HepG2 (cell line): Measurements from ENCODE around the gene C2orf81. TPM values are rescaled to one million over a fixed set of nuclear protein-coding genes. Genes with fewer than 3 reads are reported as not detected.

ENCODE experiments used
- GTF2F1 ChIP-seq: fragments of 150-350 bp; IDR thresholded peaks from 2 replicates; pipeline ENCODE4 v1.6.1; 2014; ENCODE audit warnings: low read length
- HCFC1 ChIP-seq: fragments of 150-350 bp; IDR thresholded peaks from 2 replicates; pipeline ENCODE4 v1.6.1; 2014; ENCODE audit warnings: low read depth, low read length
- KMT2B ChIP-seq: IDR thresholded peaks from 2 replicates; pipeline ENCODE4 v1.6.1; 2016; ENCODE audit warnings: missing genetic modification reagents, missing compliant biosample characterization
- MED1 ChIP-seq: sonication (generic); formaldehyde crosslinking; IDR thresholded peaks from 2 replicates; pipeline ENCODE4 v1.4.0; 2020; ENCODE audit warnings: missing genetic modification reagents
- MIER3 ChIP-seq: IDR thresholded peaks from 2 replicates; pipeline ENCODE4 v1.6.1; 2016; ENCODE audit warnings: missing compliant biosample characterization, borderline replicate concordance
- NFYC ChIP-seq: IDR thresholded peaks from 2 replicates; pipeline ENCODE4 v1.6.1; 2016; ENCODE audit warnings: missing genetic modification reagents, missing compliant biosample characterization
- SIN3A ChIP-seq: IDR thresholded peaks from 2 replicates; pipeline ENCODE4 v1.6.1; 2011; ENCODE audit warnings: low read depth, mild to moderate bottlenecking, control low read depth, low read length, borderline replicate concordance
- U2AF2 ChIP-seq: fragments of 200-400 bp; formaldehyde crosslinking; IDR thresholded peaks from 2 replicates; pipeline ENCODE4 v1.6.1; 2017; ENCODE audit warnings: low read depth, mild to moderate bottlenecking, low read length
- ZNF318 ChIP-seq: sonication (generic); formaldehyde crosslinking; IDR thresholded peaks from 2 replicates; pipeline ENCODE4 v1.4.0; 2020; ENCODE audit warnings: mild to moderate bottlenecking, missing genetic modification reagents
- ZNF383 ChIP-seq: sonication (generic); formaldehyde crosslinking; IDR thresholded peaks from 2 replicates; pipeline ENCODE4 v1.4.0; 2020; ENCODE audit warnings: missing genetic modification reagents, mild to moderate bottlenecking, borderline replicate concordance
- ZNF546 ChIP-seq: sonication (generic); formaldehyde crosslinking; conservative IDR thresholded peaks from 2 replicates; pipeline ENCODE4 v1.8.1; 2023; ENCODE audit warnings: mild to moderate bottlenecking, missing genetic modification reagents
- ZNF558 ChIP-seq: sonication (generic); formaldehyde crosslinking; IDR thresholded peaks from 2 replicates; pipeline ENCODE4 v1.9.0; 2022; ENCODE audit warnings: mild to moderate bottlenecking, missing genetic modification reagents, borderline replicate concordance
- ZNF576 ChIP-seq: sonication (generic); formaldehyde crosslinking; IDR thresholded peaks from 2 replicates; pipeline ENCODE4 v1.4.0; 2020; ENCODE audit warnings: mild to moderate bottlenecking, missing genetic modification reagents
- ZNF850 ChIP-seq: sonication (generic); formaldehyde crosslinking; conservative IDR thresholded peaks from 2 replicates; pipeline ENCODE4 v1.9.0; 2021; ENCODE audit warnings: mild to moderate bottlenecking, missing genetic modification reagents
- polyA plus RNA-seq, 8 experiments: library from polyadenylated mRNA; depleted of rRNA in 3 of 8; stranded (reverse) in 7 of 8; unstranded in 1 of 8; fragments of >200 nt; fragmentation: Illumina TruSeq in 4 of 8; extraction: Trizol in 4 of 8; gene quantifications; 2 replicates each; pipeline versions ENCODE4 v1.2.1 to v1.2.3, GENCODE V29; 2011 to 2016; ENCODE audit warnings: low read depth in 4 of 8, missing spikeins in 1 of 8, mixed read lengths in 1 of 8; ENCODE audit not compliant: insufficient read depth in 1 of 8
- total RNA-seq, 5 experiments: library from RNA; depleted of rRNA; stranded (reverse); fragments of >200 nt; fragmentation: Illumina TruSeq; extraction: Trizol; gene quantifications; 2 replicates each; pipeline ENCODE4 v1.2.3, GENCODE V29; 2016; ENCODE audit warnings: low read depth in 1 of 5
- TF ChIP-seq, protein P1 (sequence below): sonication (generic); formaldehyde crosslinking; conservative IDR thresholded peaks from 2 replicates; pipeline ENCODE4 v1.8.0; 2022; ENCODE audit warnings: mild to moderate bottlenecking, moderate library complexity, missing genetic modification reagents
- TF ChIP-seq, protein P2 (sequence below): sonication (generic); formaldehyde crosslinking; IDR thresholded peaks from 2 replicates; pipeline ENCODE4 v1.8.1; 2023; ENCODE audit warnings: mild to moderate bottlenecking, inconsistent platforms, moderate library complexity, missing genetic modification reagents, borderline replicate concordance

Gene C2orf81
- total and polyA plus RNA-seq, 2 of the 13 experiments (the other 11 are each of a cell fraction or from before 2014, with no cell fraction given), result 0.15 to 0.17 TPM

- TF ChIP-seq NFYC (CRISPR knock-in tag), result peak; percentile 8; the same call in 1 of the 2 replicates
- no peak for TF ChIP-seq KMT2B (CRISPR knock-in tag)
- no peak for TF ChIP-seq ZNF576 (CRISPR knock-in tag)
- TF ChIP-seq GTF2F1, result no peak
- TF ChIP-seq ZNF318 (CRISPR knock-in tag), result no peak; the same call in none of the 2 replicates
- TF ChIP-seq ZNF383 (CRISPR knock-in tag), result peak; percentile 36; the same call in 1 of the 2 replicates
- 0 out of 2 replicates have a peak, but pooled peaks have one; percentile 36 for TF ChIP-seq MIER3 (CRISPR knock-in tag)
- peak; percentile 56; the same call in 1 of the 2 replicates for TF ChIP-seq MED1 (CRISPR knock-in tag)
- TF ChIP-seq SIN3A, result peak; percentile 69; the same call in 1 of the 2 replicates
- TF ChIP-seq, protein P1, sequence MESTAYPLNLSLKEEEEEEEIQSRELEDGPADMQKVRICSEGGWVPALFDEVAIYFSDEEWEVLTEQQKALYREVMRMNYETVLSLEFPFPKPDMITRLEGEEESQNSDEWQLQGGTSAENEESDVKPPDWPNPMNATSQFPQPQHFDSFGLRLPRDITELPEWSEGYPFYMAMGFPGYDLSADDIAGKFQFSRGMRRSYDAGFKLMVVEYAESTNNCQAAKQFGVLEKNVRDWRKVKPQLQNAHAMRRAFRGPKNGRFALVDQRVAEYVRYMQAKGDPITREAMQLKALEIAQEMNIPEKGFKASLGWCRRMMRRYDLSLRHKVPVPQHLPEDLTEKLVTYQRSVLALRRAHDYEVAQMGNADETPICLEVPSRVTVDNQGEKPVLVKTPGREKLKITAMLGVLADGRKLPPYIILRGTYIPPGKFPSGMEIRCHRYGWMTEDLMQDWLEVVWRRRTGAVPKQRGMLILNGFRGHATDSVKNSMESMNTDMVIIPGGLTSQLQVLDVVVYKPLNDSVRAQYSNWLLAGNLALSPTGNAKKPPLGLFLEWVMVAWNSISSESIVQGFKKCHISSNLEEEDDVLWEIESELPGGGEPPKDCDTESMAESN (CRISPR knock-in tag), result peak; percentile 89
- no peak for TF ChIP-seq ZNF850 (CRISPR knock-in tag)
- no peak for TF ChIP-seq ZNF558 (CRISPR knock-in tag)
- TF ChIP-seq, protein P2, sequence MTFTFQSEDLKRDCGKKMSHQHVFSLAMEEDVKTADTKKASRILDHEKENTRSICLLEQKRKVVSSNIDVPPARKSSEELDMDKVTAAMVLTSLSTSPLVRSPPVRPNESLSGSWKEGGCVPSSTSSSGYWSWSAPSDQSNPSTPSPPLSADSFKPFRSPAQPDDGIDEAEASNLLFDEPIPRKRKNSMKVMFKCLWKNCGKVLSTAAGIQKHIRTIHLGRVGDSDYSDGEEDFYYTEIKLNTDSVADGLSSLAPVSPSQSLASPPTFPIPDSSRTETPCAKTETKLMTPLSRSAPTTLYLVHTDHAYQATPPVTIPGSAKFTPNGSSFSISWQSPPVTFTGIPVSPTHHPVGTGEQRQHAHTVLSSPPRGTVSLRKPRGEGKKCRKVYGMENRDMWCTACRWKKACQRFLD (CRISPR knock-in tag), result no peak
- TF ChIP-seq U2AF2, result no peak
- peak; percentile 47; the same call in 1 of the 2 replicates for TF ChIP-seq ZNF546 (CRISPR knock-in tag)
- TF ChIP-seq HCFC1, result no peak
Measured at GRCh38 chr2:74429487-74430451, 8.3 kb upstream of the C2orf81 start (continued).
